CD4-positive, alpha-beta T cell treated with Interleukin-6 for 4 hours (primary cell): ENCODE results near the gene ACSL1.

Experiments
- DNase-seq: peaks from one replicate; pipeline ENCODE4 v3.0.0-alpha.2; 2020; ENCODE audit warnings: mixed read lengths

The ACSL1 gene

GRCh38 chr4:184715526-184715925 lies 110.2 kb downstream of the ACSL1 start:
- no peak for DNase-seq

- DNase-seq, result no peak
Measured at GRCh38 chr4:184713887-184714286, 111.9 kb downstream of the ACSL1 start.

GRCh38 chr4:184712322-184712721 lies 113.4 kb downstream of the ACSL1 start:
- DNase-seq, result no peak

GRCh38 chr4:184706453-184706852 lies 119.3 kb downstream of the ACSL1 start:
- DNase-seq, result no peak

GRCh38 chr4:184705692-184706091 lies 120.1 kb downstream of the ACSL1 start:
- no peak for DNase-seq
